Renal cortex interstitium (tissue), 11 donors: ENCODE data around the gene HASPIN. TPM values are rescaled to one million over a fixed set of nuclear protein-coding genes. Genes with fewer than 3 reads are reported as not detected.
A peak's percentile ranks its signal among the peaks of the same experiment; 100 is the strongest.
"Not testable (repeated sequence)": the region's sequence is repeated elsewhere in the genome, so short reads cannot be mapped to it uniquely, and the experiment has no call there.

Experiments
- DNase-seq, 11 donors: peaks; one replicate each; pipeline ENCODE4 v3.0.0-alpha.2; 2013; ENCODE audit warnings: low read depth in 9 of 11, low spot score in 4 of 11; ENCODE audit errors: extremely low read depth in 1 of 11
- polyA plus RNA-seq, 3 donors: library from polyadenylated mRNA; unstranded; fragments of 120-200 nt; gene quantifications; one replicate each; pipeline ENCODE4 v1.2.1, GENCODE V29; 2013; ENCODE audit not compliant: insufficient read length in 3 of 3

HASPIN gene
- polyA plus RNA-seq, 3 donors, result 2.7 to 4.9 (median 3.8) TPM

DNA sequence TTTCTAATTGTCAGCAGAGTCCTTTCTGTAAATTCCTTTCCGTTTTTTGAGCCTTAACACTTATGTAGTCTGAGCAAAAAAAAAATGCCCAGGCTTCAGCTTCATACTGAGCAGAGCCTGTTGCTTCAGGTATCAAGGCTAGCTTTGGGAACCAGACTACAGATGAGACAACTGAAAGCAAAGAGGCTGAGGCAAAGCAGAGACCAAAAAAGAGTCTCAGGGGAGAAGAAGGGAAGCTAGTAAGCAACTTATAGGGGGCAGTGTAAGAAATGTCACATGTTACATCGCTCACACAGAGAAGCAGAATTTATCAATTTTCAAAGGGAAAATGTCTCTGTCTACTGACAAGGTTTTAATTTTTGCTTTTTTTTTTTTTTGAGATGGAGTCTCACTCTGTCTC lies 3.3 kb downstream of the HASPIN start:
- DNase-seq, result no peak

- not testable (repeated sequence) for DNase-seq
These were observed 4.4 kb downstream of the HASPIN start for GRCh38 chr17:3728099-3728498.

- no peak for DNase-seq
These were observed 6.2 kb downstream of the HASPIN start for GRCh38 chr17:3729881-3730280.

DNA sequence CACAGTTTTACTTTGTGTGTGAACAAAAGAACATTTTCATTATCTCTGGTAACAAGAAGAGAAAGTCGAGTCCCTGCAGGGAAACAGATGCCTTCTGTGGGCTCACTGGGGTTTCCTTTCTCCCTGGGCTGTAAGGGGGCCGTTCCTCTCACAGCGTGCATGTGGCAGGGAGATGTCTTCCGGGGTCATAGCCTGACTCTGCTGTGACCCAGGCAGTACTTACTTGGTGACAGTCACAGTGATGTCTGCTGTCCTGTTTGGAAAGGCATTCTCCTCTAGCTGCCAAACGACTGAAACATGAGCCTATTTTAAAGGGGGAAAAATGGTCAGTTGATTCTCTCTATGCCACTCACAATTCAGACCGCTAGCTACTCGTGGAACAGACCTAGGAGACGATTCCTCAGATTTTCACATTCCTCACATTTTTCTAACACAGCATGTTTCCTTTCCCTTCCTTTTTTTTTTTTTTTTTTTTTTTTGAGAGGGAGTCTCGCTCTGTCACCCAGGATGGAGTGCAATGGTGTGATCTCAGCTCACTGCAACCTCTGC lies 7.3 kb downstream of the HASPIN start:
- DNase-seq, result peak in 1 of 11 donors; percentile 32

DNA sequence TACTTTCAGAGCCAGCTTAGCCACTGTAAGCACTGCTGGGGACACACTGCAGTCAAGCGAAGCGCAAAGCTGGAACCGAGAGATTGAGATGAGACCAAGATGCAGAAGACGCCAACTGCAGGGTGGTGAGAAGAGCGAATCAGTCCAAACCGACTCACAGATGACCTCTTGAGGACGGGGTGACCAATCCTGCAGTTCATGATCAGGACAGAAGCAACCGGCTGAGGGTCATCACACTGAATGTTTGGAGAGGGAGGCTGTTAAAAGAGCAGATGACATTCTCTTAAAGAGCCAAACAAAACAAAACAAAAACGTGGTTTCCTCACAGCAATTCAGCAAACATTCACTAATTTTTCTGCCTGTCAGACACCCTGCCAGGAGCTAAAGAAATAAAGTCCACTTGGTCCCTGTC lies 8.5 kb downstream of the HASPIN start:
- peak in 7 of 11 donors; percentile 41 to 69 (median 63) for DNase-seq

- not testable (repeated sequence) for DNase-seq
These were observed 11.2 kb downstream of the HASPIN start for GRCh38 chr17:3734911-3735276.

GRCh38 chr17:3735515-3735914 lies 11.8 kb downstream of the HASPIN start:
- no peak for DNase-seq

DNA sequence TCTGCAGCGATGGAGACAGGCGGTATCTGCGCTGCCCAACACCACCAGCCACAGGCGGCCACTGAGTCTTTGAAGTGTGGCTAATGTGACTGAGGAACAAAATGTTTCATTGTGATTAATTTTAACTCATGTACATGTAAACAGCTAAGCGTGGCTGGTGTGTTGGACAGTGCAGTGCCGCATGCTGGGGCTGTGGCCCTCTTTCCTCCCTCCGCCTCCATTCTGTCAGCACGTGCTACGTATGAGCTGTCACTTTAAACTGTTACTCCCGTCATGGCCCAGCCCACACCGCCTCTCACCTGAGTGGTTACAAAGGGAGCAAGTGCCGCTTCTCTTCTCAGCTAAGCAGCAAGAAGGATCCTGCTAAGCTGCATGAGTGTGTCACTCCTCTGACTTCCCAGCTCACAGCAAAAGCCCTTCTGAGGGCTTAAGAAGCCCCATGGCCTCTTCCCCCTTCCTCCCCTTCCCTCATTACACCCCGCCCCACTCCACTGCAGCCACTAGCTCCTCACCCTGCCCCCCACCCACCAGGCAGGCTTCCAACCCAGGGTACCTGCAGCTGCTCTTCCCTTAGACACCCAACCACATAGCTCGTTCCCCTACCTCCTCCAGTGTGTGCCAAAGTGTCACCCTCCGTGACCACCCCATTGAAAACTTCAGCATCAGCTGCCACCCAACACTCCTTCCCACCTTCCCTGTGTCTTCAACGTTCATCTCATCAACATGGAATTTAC lies 15.0 kb downstream of the HASPIN start:
- DNase-seq, result peak in 1 of 11 donors; percentile 34

DNA sequence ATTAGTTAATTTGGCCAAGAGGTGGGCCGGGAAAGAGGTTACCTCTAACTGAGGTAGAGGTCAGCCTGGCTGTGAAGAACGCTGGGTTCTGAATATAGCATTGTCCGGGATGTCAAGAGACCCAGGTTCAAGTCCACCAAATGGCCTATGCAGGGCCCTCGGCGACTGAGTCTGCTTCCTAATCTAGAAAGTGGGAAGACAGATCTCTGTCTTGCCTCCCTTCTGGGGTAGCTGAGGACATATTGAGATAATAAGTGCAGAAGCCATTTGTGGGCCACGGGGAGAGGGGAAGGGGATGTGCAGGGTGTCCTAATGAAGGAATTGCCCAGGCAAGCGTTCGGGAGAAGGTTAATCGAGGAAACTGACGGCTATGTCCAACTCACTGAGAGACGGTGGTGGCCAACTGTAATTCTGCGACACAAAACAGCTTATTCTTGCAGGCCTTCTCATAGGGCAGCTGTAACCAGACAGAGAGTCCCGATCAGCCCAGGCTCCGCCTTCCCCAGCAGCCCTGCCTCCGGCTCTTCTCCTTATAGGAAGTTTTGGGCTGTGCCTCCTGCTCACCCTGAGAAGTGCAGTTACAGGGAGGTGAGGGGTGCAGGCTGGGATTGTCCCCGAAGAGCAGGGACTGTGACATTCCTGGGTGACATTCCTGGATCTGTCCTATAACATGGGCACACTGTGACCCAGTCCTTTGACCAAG lies 15.9 kb downstream of the HASPIN start:
- DNase-seq, result no peak

GRCh38 chr17:3740611-3741073 lies 16.9 kb downstream of the HASPIN start:
- no peak for DNase-seq

DNA sequence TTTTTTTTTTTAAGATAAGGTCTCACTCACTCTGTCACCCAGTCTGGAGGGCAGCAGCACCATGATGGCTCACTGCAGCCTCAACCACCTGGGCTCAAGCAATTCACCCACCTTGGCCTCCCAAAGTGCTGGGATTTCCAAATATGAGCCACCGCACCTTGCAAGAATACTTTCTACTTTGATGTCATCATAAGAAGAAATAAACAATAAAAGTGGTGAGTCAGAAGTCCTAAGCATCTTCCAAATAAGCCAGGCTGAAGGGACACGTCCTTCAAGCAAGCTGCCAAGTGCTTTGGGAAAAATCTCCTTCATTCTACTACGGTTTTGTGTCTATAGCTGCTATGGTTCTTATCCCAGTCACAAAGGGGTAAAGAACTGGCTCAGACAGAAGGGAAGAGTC lies 20.3 kb downstream of the HASPIN start:
- DNase-seq, result no peak

DNA sequence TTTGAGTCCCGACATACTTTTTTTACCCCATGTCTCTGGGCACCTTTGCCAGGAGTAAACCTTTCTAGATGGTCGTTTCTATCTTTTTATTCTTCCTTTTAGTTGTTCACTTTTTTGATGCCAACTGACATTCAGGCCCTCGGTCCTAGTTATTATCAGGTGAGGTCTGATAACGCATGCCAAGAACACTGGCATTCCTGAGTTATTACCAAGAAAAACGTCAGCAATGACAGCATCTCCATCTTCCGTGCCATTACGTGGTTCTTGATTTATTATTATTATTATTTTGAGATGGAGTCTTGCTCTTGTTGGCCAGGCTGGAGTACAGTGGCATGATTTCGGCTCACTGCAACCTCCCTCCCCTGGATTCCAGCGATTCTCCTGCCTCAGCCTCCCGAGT lies 21.4 kb downstream of the HASPIN start:
- no peak for DNase-seq

- no peak for DNase-seq
These were observed 24.1 kb downstream of the HASPIN start for GRCh38 chr17:3747805-3748204.

DNA sequence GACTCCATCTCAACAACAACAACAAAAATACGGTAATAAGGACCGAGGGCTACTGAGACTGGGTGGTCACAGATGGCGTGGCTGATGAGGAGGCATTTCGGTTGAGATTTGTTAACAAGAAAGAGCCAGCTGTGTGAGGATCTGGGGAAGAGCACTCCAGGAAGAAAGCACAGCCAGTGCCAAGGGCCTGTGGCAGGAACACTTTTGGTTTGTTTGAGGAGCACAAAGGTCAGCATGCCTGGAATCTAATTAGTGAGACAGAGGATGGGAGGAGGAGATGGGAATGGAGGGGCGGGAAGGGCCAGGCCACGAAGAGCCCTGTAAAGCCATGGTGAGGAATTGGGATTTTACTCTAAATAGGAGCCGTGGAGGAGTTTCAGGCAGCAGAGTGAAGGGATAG lies 24.9 kb downstream of the HASPIN start:
- DNase-seq, result no peak

DNA sequence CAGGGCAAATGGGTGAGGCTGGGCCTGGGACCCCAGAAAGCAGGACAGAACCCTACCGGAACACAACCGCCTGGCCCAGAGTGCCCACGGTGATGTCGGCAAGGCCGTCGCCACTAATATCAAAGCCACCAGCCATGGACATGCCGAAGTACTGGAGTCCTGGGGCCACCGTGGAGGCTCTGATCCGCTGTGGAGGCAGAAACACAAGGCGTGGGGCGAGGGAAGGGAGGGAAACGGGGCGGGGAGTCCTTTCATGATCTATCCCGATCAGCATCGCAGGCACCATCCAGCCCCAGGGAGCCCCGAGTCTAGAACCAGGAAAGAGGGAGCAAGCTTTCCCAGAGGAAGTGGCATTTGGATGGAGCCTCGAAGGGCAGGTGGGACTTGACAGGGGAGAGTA lies 26.6 kb downstream of the HASPIN start:
- DNase-seq, result no peak

GRCh38 chr17:3750926-3751325 lies 27.2 kb downstream of the HASPIN start:
- DNase-seq, result no peak

GRCh38 chr17:3751836-3752235 lies 28.1 kb downstream of the HASPIN start:
- no peak for DNase-seq

- DNase-seq, result no peak
These were observed 29.9 kb downstream of the HASPIN start for GRCh38 chr17:3753624-3754023.

DNA sequence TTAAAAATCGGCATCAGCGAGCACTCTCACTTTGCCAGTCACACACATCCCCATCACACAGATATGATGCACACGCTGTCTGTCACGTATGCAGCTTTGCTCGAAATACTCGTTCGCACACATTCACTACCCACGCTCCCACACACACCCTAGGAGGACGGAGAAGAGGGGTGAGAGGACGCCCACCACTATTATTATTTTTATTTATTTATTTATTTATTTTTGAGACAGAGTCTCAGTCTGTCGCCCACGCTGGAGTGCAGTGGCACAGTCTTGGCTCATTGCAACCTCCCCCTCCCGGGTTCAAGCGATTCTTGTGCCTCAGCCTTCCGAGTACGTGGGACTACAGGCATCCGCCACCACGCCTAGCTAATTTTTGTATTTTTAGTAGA lies 30.4 kb downstream of the HASPIN start:
- no peak for DNase-seq
